ENCODE results near the gene ZRSR2. TPM values are rescaled to one million over a fixed set of nuclear protein-coding genes. Genes with fewer than 3 reads are reported as not detected.
"Not testable (repeated sequence)": the region's sequence is repeated elsewhere in the genome, so short reads cannot be mapped to it uniquely, and the experiment has no call there.

Gene ZRSR2
- 15.5 TPM for total RNA-seq

- peak; percentile 90 for DNase-seq (ENCODE audit: low spot score)
Measured at GRCh38 chrX:15789979-15790768, at the start of gene ZRSR2. TSS of gene ZRSR2 (plus strand) at chrX:15790484. CDS start at chrX:15790496, 12 bp downstream.

DNA sequence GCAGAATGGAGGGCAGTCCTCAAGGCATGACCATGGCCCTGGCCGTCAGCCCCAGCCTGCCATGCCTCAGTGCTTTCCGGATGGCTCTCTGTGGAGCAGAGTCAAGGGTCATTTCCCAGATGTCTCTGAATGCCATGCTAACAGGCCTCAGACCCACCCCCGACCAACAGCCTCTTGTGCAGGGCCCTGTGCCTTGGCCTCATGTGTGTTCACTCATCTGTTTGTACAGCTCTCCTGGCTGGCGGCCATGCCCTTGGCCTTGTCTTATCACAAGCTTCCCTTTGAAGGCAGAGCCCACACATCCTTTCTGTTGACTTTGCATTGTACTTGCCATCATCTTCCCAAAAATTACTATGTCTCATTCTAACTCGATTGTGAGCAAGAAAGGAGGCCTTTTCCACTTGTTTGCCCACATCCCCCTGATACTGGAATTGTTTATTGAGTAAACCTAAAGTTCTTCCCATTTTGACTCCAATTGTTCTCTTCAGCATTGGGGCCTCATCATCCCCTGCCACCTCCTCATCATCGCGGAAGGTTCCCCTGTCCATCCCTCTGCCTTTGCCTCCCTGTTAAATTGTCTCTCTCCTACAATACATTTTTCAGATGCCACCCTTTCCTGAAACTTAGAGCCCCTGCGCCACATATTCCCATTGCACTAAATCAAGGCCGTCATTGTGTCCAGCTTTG lies 46.0 kb upstream of the ZRSR2 start:
- no peak for DNase-seq (ENCODE audit: low spot score)

DNA sequence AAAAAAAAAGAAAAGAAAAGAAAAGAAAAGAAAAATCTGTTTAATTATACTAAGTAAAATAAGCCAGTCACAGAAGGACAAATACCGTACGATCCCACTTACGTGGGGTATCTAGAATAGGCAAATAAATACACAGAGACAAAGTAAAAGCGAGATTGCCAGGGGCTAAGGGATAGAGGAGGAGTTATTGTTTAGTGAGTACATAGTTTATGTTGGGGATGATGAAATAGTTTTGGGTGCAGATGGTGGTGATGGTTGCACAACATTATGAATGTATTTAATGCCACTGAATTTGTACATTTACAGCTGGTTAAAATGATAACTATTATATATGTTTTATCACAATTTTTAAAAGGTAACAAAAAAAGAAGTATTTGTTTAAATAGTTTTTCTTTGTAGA lies 45.1 kb upstream of the ZRSR2 start:
- no peak for DNase-seq (ENCODE audit: low spot score)

- not testable (repeated sequence) for DNase-seq (ENCODE audit: low spot score)
Measured at GRCh38 chrX:15746651-15747050, 43.6 kb upstream of the ZRSR2 start.

GRCh38 chrX:15747626-15748173 lies 42.6 kb upstream of the ZRSR2 start:
- no peak for DNase-seq (ENCODE audit: low spot score)

DNA sequence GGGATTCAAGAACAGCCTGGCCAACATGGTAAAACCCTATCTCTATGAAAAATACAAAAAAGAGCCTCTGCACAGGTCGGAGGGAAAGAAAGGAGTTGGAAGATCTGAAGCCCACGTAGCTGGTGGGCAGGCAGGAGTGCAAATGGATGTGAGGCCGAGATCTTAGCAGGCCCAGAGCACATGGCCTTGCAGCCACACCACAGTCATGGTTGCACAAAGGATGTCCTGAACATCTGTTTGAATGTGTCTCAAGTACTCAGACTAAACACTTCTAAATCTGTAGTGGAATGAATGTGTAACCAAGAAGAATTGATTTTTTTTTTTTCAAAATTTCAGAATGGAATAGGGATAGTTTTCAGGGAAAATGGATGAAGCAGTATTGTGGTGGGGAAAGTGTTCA lies 41.4 kb upstream of the ZRSR2 start:
- DNase-seq (ENCODE audit: low spot score), result no peak

GRCh38 chrX:15749642-15750610 lies 40.4 kb upstream of the ZRSR2 start:
- no peak for DNase-seq (ENCODE audit: low spot score)

GRCh38 chrX:15750611-15751154 lies 39.6 kb upstream of the ZRSR2 start:
- DNase-seq (ENCODE audit: low spot score), result no peak

DNA sequence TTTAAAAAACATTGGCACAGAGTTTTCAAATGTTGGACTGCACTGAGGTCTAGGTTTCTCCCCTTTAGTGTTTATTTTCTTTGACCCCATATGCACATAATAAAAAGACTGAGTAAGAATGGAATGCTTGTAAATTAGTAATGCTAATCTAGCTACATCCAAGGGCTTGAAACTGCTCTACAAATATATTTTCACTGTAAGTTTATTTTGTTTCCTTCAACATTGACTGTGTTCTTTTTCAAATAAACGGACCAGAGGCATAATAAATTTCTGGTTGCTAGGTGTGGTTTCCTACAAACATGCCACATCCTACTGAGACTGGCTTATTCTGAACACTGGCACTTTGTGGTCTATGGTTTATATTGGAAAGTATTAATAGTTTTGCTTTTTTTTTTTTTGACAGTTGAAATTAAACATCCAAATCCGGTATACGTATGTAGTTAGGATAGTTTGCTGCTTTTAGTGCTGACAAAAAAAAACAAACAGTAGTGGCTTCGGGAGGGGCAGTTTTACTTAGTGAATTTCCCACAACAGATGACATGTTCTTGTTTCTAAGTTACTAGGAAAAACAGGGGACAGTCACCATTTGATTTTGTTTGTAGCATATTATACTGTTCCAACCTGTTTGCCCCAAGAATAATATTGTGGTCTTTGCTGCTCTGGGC lies 39.0 kb upstream of the ZRSR2 start:
- no peak for DNase-seq (ENCODE audit: low spot score)

DNA sequence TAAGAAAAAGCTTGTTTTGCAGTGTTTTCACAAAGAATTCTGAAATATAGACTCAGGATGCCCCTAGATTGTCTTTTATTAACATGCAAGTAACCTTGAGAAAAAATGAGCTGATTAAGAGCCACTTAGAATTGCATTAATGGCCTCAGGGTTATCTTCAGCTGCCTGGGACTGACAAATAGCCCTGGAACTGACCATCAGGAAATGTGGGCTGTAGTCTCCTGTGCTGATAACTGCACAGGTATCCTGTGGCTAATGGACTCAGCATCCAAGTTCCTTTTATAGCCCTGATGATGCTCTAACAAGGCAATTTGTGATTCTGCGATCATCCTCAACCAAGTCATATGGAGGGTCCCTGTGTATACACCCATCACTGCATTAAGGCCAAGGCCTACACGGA lies 35.2 kb upstream of the ZRSR2 start:
- DNase-seq (ENCODE audit: low spot score), result no peak

DNA sequence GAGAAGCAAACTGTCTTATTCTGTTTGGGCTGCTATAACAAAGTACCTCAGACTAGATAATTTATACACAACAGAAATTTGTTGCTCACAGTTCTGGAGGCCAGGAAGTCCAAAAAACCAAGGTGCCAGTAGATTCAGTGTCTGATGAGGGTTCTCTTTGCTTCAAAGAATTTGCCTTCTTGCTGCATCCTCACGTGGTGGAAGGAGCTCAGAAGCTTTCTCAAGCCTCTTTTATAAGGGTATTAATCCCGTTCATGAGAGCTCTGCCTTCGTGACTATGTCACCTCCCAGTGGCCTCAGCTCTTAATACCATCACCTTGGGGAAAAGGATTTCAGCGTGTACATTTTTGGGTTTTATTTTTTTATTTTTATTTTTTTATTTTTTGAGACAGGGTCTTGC lies 32.1 kb upstream of the ZRSR2 start:
- DNase-seq (ENCODE audit: low spot score), result no peak

GRCh38 chrX:15759886-15760285 lies 30.4 kb upstream of the ZRSR2 start:
- DNase-seq (ENCODE audit: low spot score), result not testable (repeated sequence)

DNA sequence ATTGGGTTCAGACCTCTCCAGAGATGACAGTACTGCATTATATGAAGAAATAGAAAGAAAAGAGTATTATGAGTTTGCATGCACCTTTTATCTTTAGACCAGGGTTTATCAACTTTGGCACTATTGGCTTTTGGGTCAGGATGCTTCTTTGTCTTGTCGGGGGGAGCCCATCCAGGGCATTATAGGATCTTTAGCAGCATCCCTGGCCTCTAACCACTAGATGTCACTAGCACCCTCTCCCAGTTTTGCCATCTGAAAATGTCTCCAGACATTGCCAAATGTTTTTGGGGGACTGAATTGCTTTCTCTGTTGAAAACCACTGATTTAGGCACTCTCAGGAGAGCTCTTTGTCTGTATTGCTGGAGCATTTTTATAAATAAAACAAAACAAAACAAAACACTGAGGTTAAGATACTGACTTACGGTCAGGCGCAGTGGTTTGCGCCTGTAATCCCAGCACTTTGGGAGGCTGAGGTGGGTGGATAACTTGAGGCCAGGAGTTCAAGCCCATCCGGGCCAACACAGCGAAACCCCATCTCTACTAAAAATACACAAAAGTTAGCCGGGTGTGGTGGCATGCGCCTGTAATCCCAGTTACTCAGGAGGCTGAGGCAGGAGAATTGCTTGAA lies 28.6 kb upstream of the ZRSR2 start:
- DNase-seq (ENCODE audit: low spot score), result no peak

DNA sequence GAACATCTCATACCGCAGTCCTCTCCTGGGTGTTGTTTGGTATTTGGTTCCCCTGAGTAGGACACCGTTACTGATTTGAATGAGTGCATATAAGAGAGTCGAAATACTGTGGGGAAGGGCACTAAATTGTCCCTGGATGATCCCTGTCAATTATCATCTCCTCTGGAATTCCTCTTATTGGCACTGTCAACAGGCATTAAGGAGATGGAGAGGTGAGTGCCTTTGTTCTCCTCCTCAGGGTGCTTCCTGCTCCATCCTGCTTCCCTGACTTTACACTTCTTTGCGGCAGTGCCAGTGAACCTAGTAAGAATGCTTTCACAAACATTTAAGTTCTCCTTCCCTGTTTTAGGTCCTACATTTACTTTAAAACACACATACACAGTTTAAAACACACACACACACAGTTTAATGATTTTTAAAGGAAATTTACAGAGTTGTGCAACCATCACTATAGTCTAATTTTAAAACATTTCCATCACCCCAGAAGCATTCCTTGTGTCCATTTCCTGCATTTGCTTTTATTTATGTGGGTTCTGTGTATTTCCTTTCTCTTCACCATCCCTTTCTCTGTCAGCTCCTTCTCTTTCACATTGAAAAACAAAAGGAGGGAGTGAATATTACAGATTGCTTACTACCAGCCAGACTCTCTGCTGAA lies 20.9 kb upstream of the ZRSR2 start:
- no peak for DNase-seq (ENCODE audit: low spot score)

DNA sequence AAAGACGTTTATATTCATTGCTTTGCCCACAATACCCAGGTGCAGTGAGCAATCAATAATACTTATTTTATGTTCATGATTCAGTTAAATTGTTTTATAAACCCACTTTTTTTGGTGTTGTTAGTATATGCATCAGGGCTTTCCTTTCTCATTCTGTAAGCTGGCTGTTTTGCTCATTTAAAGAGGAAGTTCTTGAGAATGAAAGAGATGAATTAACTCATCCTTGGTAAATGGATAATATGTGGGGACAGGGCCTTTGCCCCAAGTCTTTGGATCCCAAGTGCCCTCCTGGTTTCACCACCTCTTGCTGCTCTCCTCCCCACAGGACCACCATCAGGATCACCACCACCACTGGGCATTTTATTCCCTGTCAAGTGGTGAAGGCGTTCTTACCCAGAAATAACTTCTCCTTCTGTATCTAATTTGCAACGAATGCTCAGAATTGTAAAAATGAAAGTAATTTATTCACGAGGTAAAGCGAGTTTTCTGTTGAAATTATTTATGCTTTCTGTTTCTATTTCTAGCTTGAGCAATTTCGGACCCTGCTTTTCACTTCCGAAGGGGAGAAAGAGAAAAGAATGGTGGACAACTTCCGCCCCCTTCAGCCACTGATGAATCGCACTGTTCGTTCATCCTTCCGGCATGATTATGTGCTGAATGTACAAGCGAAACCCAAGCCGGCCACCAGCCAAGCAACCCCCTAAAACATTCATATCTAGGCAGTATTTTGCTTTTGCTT lies 8.2 kb upstream of the ZRSR2 start:
- no peak for DNase-seq (ENCODE audit: low spot score)

- DNase-seq (ENCODE audit: low spot score), result no peak
Measured at GRCh38 chrX:15785176-15785750, 5.0 kb upstream of the ZRSR2 start.

GRCh38 chrX:15786915-15787314 lies 3.4 kb upstream of the ZRSR2 start:
- DNase-seq (ENCODE audit: low spot score), result no peak

DNA sequence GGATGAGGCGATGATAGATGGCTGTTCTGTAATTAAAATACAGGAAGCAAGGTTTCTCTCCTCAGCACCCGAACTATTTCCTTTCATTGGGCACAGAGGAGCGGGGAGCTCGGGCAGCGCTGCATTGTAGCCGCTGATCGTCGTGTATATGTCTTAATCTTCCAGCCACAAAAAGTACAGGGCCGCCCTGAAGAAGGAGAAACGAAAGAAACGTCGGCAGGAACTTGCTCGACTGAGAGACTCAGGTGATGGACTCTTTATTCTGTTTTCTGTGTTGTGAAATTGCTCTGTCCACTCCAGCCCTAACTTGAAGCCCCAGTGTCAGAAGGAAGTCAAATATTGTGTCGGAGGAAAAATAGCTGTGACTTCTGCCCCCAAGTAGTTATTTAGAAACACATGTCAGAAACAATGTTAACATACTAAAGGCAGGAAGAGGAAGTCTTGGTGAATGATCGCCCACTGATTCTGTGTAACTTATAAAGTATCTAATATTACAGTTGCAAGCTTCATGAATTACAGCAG lies 546 bp downstream of the ZRSR2 start:
- no peak for DNase-seq (ENCODE audit: low spot score)

GRCh38 chrX:15797707-15798106 lies 7.4 kb downstream of the ZRSR2 start:
- DNase-seq (ENCODE audit: low spot score), result no peak

Measured in ureter (tissue), 1 donor.